Measurements from ENCODE around the gene BCAR3.

Gene BCAR3

GRCh38 chr1:93629101-93630059 is 52.3 kb downstream of the BCAR3 start:
- TF ChIP-seq, protein P1, sequence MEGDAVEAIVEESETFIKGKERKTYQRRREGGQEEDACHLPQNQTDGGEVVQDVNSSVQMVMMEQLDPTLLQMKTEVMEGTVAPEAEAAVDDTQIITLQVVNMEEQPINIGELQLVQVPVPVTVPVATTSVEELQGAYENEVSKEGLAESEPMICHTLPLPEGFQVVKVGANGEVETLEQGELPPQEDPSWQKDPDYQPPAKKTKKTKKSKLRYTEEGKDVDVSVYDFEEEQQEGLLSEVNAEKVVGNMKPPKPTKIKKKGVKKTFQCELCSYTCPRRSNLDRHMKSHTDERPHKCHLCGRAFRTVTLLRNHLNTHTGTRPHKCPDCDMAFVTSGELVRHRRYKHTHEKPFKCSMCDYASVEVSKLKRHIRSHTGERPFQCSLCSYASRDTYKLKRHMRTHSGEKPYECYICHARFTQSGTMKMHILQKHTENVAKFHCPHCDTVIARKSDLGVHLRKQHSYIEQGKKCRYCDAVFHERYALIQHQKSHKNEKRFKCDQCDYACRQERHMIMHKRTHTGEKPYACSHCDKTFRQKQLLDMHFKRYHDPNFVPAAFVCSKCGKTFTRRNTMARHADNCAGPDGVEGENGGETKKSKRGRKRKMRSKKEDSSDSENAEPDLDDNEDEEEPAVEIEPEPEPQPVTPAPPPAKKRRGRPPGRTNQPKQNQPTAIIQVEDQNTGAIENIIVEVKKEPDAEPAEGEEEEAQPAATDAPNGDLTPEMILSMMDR (IDR thresholded peaks at IDR 0.05; ENCODE audit: insufficient read depth, low read length, poor library complexity, severe bottlenecking) = peak; percentile 87
- no peak for TF ChIP-seq EZH2phosphoT487 (conservative IDR thresholded peaks at IDR 0.05; ENCODE audit: low read length)
- Histone ChIP-seq H3K27ac (ENCODE audit: low read depth, low read length) (no peak overlapping the region), H2AFZ (ENCODE audit: low read depth, low read length, severe bottlenecking) (no peak overlapping the region), H3K9me3 (ENCODE audit: insufficient read depth, low read length) (no peaks in the 10 kb centered on the region), H3K36me3 (ENCODE audit: low read length) (no peaks in the 10 kb centered on the region), H3K9me2 (replicated peaks; ENCODE audit: insufficient read depth, low read length) (no peaks in the 10 kb centered on the region), H3K4me3 (ENCODE audit: insufficient read depth, low read length, poor library complexity, severe bottlenecking) (no peak overlapping the region), H3F3A (ENCODE audit: insufficient read depth) (no peaks in the 10 kb centered on the region), H3K4me2 (ENCODE audit: low read depth, low read length, poor library complexity, severe bottlenecking) (no peak overlapping the region), H3K9ac (ENCODE audit: low read length) (no peak overlapping the region), H3K27me3 (ENCODE audit: low read length) (no peaks in the 10 kb centered on the region), H3K79me2 (ENCODE audit: insufficient read depth, low read length) (no peaks in the 10 kb centered on the region), H4K20me1 (ENCODE audit: low read depth, low read length) (no peaks in the 10 kb centered on the region)

- no peaks in the 10 kb centered on the region for H3K36me3 ChIP-seq (ENCODE audit: low read length)
- H3K27me3 ChIP-seq (ENCODE audit: low read length) = no peaks in the 10 kb centered on the region
- H3K27ac ChIP-seq (ENCODE audit: low read depth, low read length) = no peak overlapping the region
- H2AFZ ChIP-seq (ENCODE audit: low read depth, low read length, severe bottlenecking) = no peak overlapping the region
- no peaks in the 10 kb centered on the region for H3K9me2 ChIP-seq (replicated peaks; ENCODE audit: insufficient read depth, low read length)
- H3K4me3 ChIP-seq (ENCODE audit: insufficient read depth, low read length, poor library complexity, severe bottlenecking) = no peak overlapping the region
- TF ChIP-seq, protein P1 (IDR thresholded peaks at IDR 0.05; ENCODE audit: insufficient read depth, low read length, poor library complexity, severe bottlenecking) = no peak
- TF ChIP-seq EZH2phosphoT487 (conservative IDR thresholded peaks at IDR 0.05; ENCODE audit: low read length) = no peak
- H3K9me3 ChIP-seq (ENCODE audit: insufficient read depth, low read length) = no peaks in the 10 kb centered on the region
- H3K9ac ChIP-seq (ENCODE audit: low read length) = no peak overlapping the region
- no peaks in the 10 kb centered on the region for H3K79me2 ChIP-seq (ENCODE audit: insufficient read depth, low read length)
- no peaks in the 10 kb centered on the region for H4K20me1 ChIP-seq (ENCODE audit: low read depth, low read length)
- H3F3A ChIP-seq (ENCODE audit: insufficient read depth) = no peaks in the 10 kb centered on the region
- H3K4me2 ChIP-seq (ENCODE audit: low read depth, low read length, poor library complexity, severe bottlenecking) = no peak overlapping the region
Measured at GRCh38 chr1:93628681-93629080, 53.0 kb downstream of the BCAR3 start.

DNA sequence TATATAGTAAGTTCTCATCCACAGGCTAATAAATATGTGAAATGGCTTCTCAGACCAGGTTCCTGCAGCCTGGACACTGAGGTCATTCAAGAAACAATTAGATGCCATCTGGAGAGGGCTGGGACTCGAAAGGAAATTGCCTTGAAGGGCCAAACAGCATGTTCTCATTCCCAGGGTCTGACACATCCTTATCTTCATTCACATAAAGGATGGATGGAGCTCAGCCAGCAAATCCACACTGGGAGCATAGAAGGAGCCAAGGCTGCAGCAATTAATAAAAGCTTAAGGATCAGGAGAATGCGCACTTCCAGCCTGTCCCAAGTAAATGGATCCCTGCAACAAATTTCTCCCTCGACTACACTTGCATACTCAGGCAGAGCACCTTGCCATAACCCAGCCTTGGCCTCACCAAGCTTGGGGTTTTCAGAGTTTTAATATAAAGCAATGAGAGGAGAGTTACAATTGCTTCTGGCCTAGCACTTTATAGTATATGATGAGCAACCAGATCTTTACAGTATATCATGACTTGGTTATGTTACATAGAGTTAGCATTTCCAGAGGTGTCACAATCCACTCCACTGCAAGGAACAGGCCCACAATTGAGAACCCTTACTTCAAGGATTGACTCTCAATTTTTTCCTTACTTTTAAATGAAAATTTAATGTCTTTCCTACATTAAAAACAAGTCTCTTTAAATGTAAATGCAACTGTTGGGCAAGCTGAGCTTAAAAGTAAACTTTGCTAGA is 55.9 kb downstream of the BCAR3 start:
- no peak overlapping the region for H3K4me3 ChIP-seq (ENCODE audit: insufficient read depth, low read length, poor library complexity, severe bottlenecking)
- no peaks in the 10 kb centered on the region for H3K27me3 ChIP-seq (ENCODE audit: low read length)
- no peaks in the 10 kb centered on the region for H4K20me1 ChIP-seq (ENCODE audit: low read depth, low read length)
- no peaks in the 10 kb centered on the region for H3K9me2 ChIP-seq (replicated peaks; ENCODE audit: insufficient read depth, low read length)
- no peak overlapping the region for H3K4me2 ChIP-seq (ENCODE audit: low read depth, low read length, poor library complexity, severe bottlenecking)
- no peaks in the 10 kb centered on the region for H3K79me2 ChIP-seq (ENCODE audit: insufficient read depth, low read length)
- no peak overlapping the region for H3K27ac ChIP-seq (ENCODE audit: low read depth, low read length)
- H3K9me3 ChIP-seq (ENCODE audit: insufficient read depth, low read length) = no peaks in the 10 kb centered on the region
- no peak overlapping the region for H2AFZ ChIP-seq (ENCODE audit: low read depth, low read length, severe bottlenecking)
- H3F3A ChIP-seq (ENCODE audit: insufficient read depth) = no peaks in the 10 kb centered on the region
- H3K9ac ChIP-seq (ENCODE audit: low read length) = no peak overlapping the region
- no peak for TF ChIP-seq EZH2phosphoT487 (conservative IDR thresholded peaks at IDR 0.05; ENCODE audit: low read length)
- TF ChIP-seq, protein P1 (IDR thresholded peaks at IDR 0.05; ENCODE audit: insufficient read depth, low read length, poor library complexity, severe bottlenecking) = no peak
- no peaks in the 10 kb centered on the region for H3K36me3 ChIP-seq (ENCODE audit: low read length)

Data from SU-DHL-6 (cell line).